ENCODE measurements around the gene DNAJC12. TPM values are rescaled to one million over a fixed set of nuclear protein-coding genes. Genes with fewer than 3 reads are reported as not detected.
"Not testable (repeated sequence)": the region's sequence is repeated elsewhere in the genome, so short reads cannot be mapped to it uniquely, and the experiment has no call there.

The DNAJC12 gene
- total RNA-seq, 1 experiment from 2014 or later, result 15.5 TPM

DNA sequence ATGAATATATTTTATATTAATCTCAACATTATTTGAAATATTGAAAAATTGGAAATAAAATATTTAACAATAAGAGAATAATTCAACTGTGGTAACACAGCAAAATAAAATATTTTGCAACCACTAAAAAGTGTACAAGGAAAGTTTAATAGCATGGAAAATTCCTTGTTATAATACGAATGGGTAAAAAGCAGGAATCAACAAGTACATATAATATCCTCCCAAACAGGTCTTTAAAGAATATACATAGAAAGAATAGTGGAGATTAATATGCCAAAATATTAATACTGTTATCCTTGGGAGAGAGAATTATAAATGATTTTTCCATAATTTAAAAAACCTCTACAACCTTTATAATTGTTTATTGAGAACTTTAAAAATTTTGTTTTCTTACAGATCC, 1.0 kb downstream of the DNAJC12 start:
- TF ChIP-seq, protein P1, sequence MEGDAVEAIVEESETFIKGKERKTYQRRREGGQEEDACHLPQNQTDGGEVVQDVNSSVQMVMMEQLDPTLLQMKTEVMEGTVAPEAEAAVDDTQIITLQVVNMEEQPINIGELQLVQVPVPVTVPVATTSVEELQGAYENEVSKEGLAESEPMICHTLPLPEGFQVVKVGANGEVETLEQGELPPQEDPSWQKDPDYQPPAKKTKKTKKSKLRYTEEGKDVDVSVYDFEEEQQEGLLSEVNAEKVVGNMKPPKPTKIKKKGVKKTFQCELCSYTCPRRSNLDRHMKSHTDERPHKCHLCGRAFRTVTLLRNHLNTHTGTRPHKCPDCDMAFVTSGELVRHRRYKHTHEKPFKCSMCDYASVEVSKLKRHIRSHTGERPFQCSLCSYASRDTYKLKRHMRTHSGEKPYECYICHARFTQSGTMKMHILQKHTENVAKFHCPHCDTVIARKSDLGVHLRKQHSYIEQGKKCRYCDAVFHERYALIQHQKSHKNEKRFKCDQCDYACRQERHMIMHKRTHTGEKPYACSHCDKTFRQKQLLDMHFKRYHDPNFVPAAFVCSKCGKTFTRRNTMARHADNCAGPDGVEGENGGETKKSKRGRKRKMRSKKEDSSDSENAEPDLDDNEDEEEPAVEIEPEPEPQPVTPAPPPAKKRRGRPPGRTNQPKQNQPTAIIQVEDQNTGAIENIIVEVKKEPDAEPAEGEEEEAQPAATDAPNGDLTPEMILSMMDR (conservative IDR thresholded peaks at IDR 0.05; ENCODE audit: low read depth, low read length), result no peak
- TF ChIP-seq EZH2phosphoT487 (IDR thresholded peaks at IDR 0.05; ENCODE audit: borderline replicate concordance, low read length), result no peak
- no peak for TF ChIP-seq EZH2 (IDR thresholded peaks at IDR 0.05; ENCODE audit: low read length, unreplicated experiment)
- Histone ChIP-seq H3K9ac (ENCODE audit: low read length) (peak overlapping the region; percentile 46), H3K27me3 (ENCODE audit: low read length) (no peaks in the 10 kb centered on the region), H3K9me3 (ENCODE audit: low read length) (peaks cover 7% of the 10 kb centered on the region; the same call in 1 of the 2 replicates), H3K79me2 (ENCODE audit: low read length) (0 out of 2 replicates have a peak, but pooled peaks cover 7% of the 10 kb centered on the region), H3K4me3 (ENCODE audit: low read length) (peak overlapping the region; percentile 42), H3F3A (ENCODE audit: low read length, unreplicated experiment) (no peaks in the 10 kb centered on the region), H3K27ac (ENCODE audit: low read length) (peak overlapping the region; percentile 41), H3K4me2 (ENCODE audit: low read length) (peak overlapping the region; percentile 63), H4K20me1 (ENCODE audit: low read length) (no peaks in the 10 kb centered on the region), H3K36me3 (ENCODE audit: low read depth, low read length) (peaks cover 4% of the 10 kb centered on the region; the same call in 1 of the 2 replicates), H3K9me2 (replicated peaks; ENCODE audit: low read length) (no peaks in the 10 kb centered on the region), H3K4me1 (ENCODE audit: insufficient read depth, low read length) (peaks cover 34% of the 10 kb centered on the region), H2AFZ (ENCODE audit: low read length) (no peak overlapping the region)
- intact Hi-C loops (cut with micrococcal nuclease), result loop anchor here (1.0 kb wide), 1 partner anchor 19 kb away; no protein-coding TSS in a partner anchor
- DNase-seq, result no peak
- BruUV-seq (replicated peaks), result no TSS peak
- ChIA-PET CTCF (no interaction called here), POLR2A (ENCODE audit: unreplicated experiment) (interaction anchor here (0.7 kb wide), 1 partner anchor 372 kb away, joined by 3 read pairs; no protein-coding TSS in a partner anchor)
- ATAC-seq, result no peak

DNA sequence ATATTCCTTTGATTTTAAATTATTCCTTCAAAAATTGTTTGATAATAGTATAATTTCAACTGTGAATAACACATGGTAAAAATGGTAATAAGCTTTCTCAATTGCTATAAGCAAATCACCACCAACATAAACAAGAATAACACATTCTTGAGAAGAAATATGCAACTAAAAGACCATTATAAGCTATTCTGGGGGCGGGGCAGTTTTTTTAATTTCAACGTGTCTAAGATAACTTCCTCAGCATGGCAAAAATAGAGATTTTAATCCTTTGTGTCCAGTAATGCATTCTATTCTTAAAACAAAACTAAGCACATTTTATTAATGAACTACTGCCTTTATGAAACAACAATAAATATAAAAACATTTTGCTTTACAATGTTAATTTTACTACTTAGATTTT, 1.5 kb downstream of the DNAJC12 start:
- H3K9me2 ChIP-seq (replicated peaks; ENCODE audit: low read length), result no peaks in the 10 kb centered on the region
- no peaks in the 10 kb centered on the region for H3F3A ChIP-seq (ENCODE audit: low read length, unreplicated experiment)
- H3K9ac ChIP-seq (ENCODE audit: low read length), result peak overlapping the region; percentile 7
- no peaks in the 10 kb centered on the region for H3K27me3 ChIP-seq (ENCODE audit: low read length)
- BruUV-seq (replicated peaks), result no TSS peak
- H3K9me3 ChIP-seq (ENCODE audit: low read length), result peaks cover 6% of the 10 kb centered on the region; the same call in 1 of the 2 replicates
- peaks cover 4% of the 10 kb centered on the region; the same call in 1 of the 2 replicates for H3K36me3 ChIP-seq (ENCODE audit: low read depth, low read length)
- ChIA-PET CTCF (no interaction called here), POLR2A (ENCODE audit: unreplicated experiment) (no interaction called here)
- peak overlapping the region; percentile 37 for H3K4me2 ChIP-seq (ENCODE audit: low read length)
- no peaks in the 10 kb centered on the region for H4K20me1 ChIP-seq (ENCODE audit: low read length)
- TF ChIP-seq, protein P1 (conservative IDR thresholded peaks at IDR 0.05; ENCODE audit: low read depth, low read length), result no peak
- TF ChIP-seq EZH2 (IDR thresholded peaks at IDR 0.05; ENCODE audit: low read length, unreplicated experiment) (no peak), EZH2phosphoT487 (IDR thresholded peaks at IDR 0.05; ENCODE audit: borderline replicate concordance, low read length) (no peak)
- intact Hi-C loops (cut with micrococcal nuclease), result no loop called here
- peak overlapping the region; percentile 68 for H3K27ac ChIP-seq (ENCODE audit: low read length)
- DNase-seq (no peak), ATAC-seq (no peak)
- no peak overlapping the region; the same call in 1 of the 2 replicates for H2AFZ ChIP-seq (ENCODE audit: low read length)
- peak overlapping the region; percentile 13; the same call in 1 of the 2 replicates for H3K4me3 ChIP-seq (ENCODE audit: low read length)
- peaks cover 34% of the 10 kb centered on the region for H3K4me1 ChIP-seq (ENCODE audit: insufficient read depth, low read length)
- 0 out of 2 replicates have a peak, but pooled peaks cover 7% of the 10 kb centered on the region for H3K79me2 ChIP-seq (ENCODE audit: low read length)

- CTCF ChIA-PET; H4K20me1 ChIP-seq (ENCODE audit: low read length); H3K9me2 ChIP-seq (replicated peaks; ENCODE audit: low read length); H3K79me2 ChIP-seq (ENCODE audit: low read length); H3K9me3 ChIP-seq (ENCODE audit: low read length); H3F3A ChIP-seq (ENCODE audit: low read length, unreplicated experiment); H3K36me3 ChIP-seq (ENCODE audit: low read depth, low read length); H3K27me3 ChIP-seq (ENCODE audit: low read length): not testable (repeated sequence)
- DNase-seq (peak; percentile 58), ATAC-seq (peak; percentile 50)
- H3K27ac ChIP-seq (ENCODE audit: low read length), result peak overlapping the region; percentile 68
- H3K4me3 ChIP-seq (ENCODE audit: low read length), result peak overlapping the region; percentile 13; the same call in 1 of the 2 replicates
- peak overlapping the region; percentile 7 for H3K9ac ChIP-seq (ENCODE audit: low read length)
- peaks cover 34% of the 10 kb centered on the region for H3K4me1 ChIP-seq (ENCODE audit: insufficient read depth, low read length)
- peak overlapping the region; percentile 37 for H3K4me2 ChIP-seq (ENCODE audit: low read length)
- intact Hi-C loops (cut with micrococcal nuclease), result loop anchor here (1.0 kb wide), 1 partner anchor 12 kb away; no protein-coding TSS in a partner anchor
- H2AFZ ChIP-seq (ENCODE audit: low read length), result peak overlapping the region; percentile 71
- POLR2A ChIA-PET (ENCODE audit: unreplicated experiment), result interaction anchor here (0.6 to 1.2 kb wide), 2 partner anchors 16 to 23 kb away, joined by 3 to 13 read pairs; no protein-coding TSS in a partner anchor
- BruUV-seq (replicated peaks), result TSS peak; percentile 65
Measured at GRCh38 chr10:67835541-67836394, 2.2 kb downstream of the DNAJC12 start.

Measured in PC-3 (cell line).